Natural killer cell (primary cell): Measurements from ENCODE around the gene RAX2. TPM values are rescaled to one million over a fixed set of nuclear protein-coding genes. Genes with fewer than 3 reads are reported as not detected.

Experiments
- ATAC-seq, 3 donors: fragments of 150-1000 bp in 2 of 3; fragments of 200-7000 bp in 1 of 3; cut with Tn5 transposase; 1 replicate in 1 of 3; 2 replicates in 2 of 3; pipeline ENCODE4 v1.10.0; 2021; ENCODE audit warnings: mild to moderate bottlenecking in 2 of 3, moderate library complexity in 2 of 3
- DNase-seq, 2 donors: peaks; one replicate each; pipeline versions ENCODE4 v3.0.0 to v3.0.0-alpha.2; 2013 to 2021; ENCODE audit warnings: mixed read lengths in 1 of 2
- H3K27ac ChIP-seq: one replicate; pipeline ENCODE4 v1.5.1; 2013; ENCODE audit warnings: mild to moderate bottlenecking, low read length
- H3K27me3 ChIP-seq: one replicate; pipeline ENCODE4 v1.6.1; 2013; ENCODE audit warnings: low read length; ENCODE audit not compliant: control insufficient read depth, insufficient read depth
- H3K36me3 ChIP-seq: one replicate; pipeline ENCODE4 v1.6.1; 2013; ENCODE audit warnings: low read length; ENCODE audit not compliant: control insufficient read depth, insufficient read depth
- H3K4me1 ChIP-seq: one replicate; pipeline ENCODE4 v1.6.1; 2013; ENCODE audit warnings: low read length; ENCODE audit not compliant: control insufficient read depth, insufficient read depth
- H3K4me3 ChIP-seq: one replicate; pipeline ENCODE4 v1.5.1; 2013; ENCODE audit warnings: low read length
- H3K9me3 ChIP-seq: one replicate; pipeline ENCODE4 v1.6.1; 2013; ENCODE audit warnings: low read length; ENCODE audit not compliant: control insufficient read depth, insufficient read depth
- H3K27ac Mint-ChIP-seq, 2 donors: one replicate each; pipeline ENCODE4 v1.8.0; 2022; ENCODE audit warnings: mild to moderate bottlenecking in 2 of 2, mixed read lengths in 2 of 2, moderate library complexity in 1 of 2
- H3K27me3 Mint-ChIP-seq, 2 donors: one replicate each; pipeline ENCODE4 v1.8.0; 2022; ENCODE audit warnings: low read depth in 2 of 2, mixed read lengths in 2 of 2
- H3K36me3 Mint-ChIP-seq: one replicate; pipeline ENCODE4 v1.8.0; 2022; ENCODE audit warnings: mixed read lengths
- H3K4me1 Mint-ChIP-seq, 2 donors: one replicate each; pipeline ENCODE4 v1.8.0; 2022; ENCODE audit warnings: mixed read lengths in 2 of 2
- H3K4me3 Mint-ChIP-seq: one replicate; pipeline ENCODE4 v1.8.0; 2022; ENCODE audit warnings: mild to moderate bottlenecking, moderate library complexity, mixed read lengths
- H3K9me3 Mint-ChIP-seq, 2 donors: one replicate each; pipeline ENCODE4 v1.8.0; 2022; ENCODE audit warnings: mixed read lengths in 2 of 2
- CTCF ChIP-seq: fragments of 200-600 bp; IDR thresholded peaks from one replicate; pipeline ENCODE4 v1.8.0; 2022; ENCODE audit warnings: antibody characterized with exemption
- WGBS: methylation state at CpG from one replicate; pipeline ENCODE4 v1.1.7; 2013; ENCODE audit warnings: missing lambda C conversion rate; ENCODE audit not compliant: insufficient coverage; 5-methylcytosine and 5-hydroxymethylcytosine counted together
- intact Hi-C: fragments of 100-400 bp; cut with micrococcal nuclease; formaldehyde crosslinking; loops from one replicate; pipeline ENCODE4 v1.14.2; 2022
- total RNA-seq, 4 donors: library from RNA; stranded (reverse); fragments of 120-200 nt in 1 of 4; gene quantifications; one replicate each; pipeline versions ENCODE4 v1.2.3 to v1.2.4, GENCODE V29; 2013 to 2022

RAX2 gene
- not detected for total RNA-seq
- total RNA-seq (2013): not detected

- no peaks in the 10 kb centered on the region for H3K27me3 Mint-ChIP-seq
- Histone ChIP-seq H3K27me3 (no peaks in the 10 kb centered on the region), H3K4me3 (no peak within 1 kb of the TSS), H3K36me3 (peaks cover 18% of the 10 kb centered on the region), H3K27ac (no peak within 1 kb of the TSS), H3K9me3 (no peaks in the 10 kb centered on the region), H3K4me1 (peaks cover 5% of the 10 kb centered on the region)
- ATAC-seq (no peak), DNase-seq (no peak)
- peaks cover 0 to 25% of the 10 kb centered on the region in 2 donors for H3K4me1 Mint-ChIP-seq
- H3K4me3 Mint-ChIP-seq: no peak within 1 kb of the TSS
- no peak within 1 kb of the TSS for H3K27ac Mint-ChIP-seq
- H3K9me3 Mint-ChIP-seq: no peaks in the 10 kb centered on the region
- H3K36me3 Mint-ChIP-seq: no peaks in the 10 kb centered on the region
- no peak for TF ChIP-seq CTCF
- intact Hi-C loops: no loop called here
- WGBS: 78% methylated on average over 22 of the region's 23 CpGs
Measured at GRCh38 chr19:3771906-3772455, at the start of gene RAX2. Gene RAX2 (minus strand): TSS chr19:3772228. CDS start chr19:3771742, 486 bp downstream.

- peak overlapping the region in 1 of 2 donors; percentile 86 for H3K27ac Mint-ChIP-seq
- Histone ChIP-seq H3K27ac (no peak overlapping the region), H3K4me1 (peaks cover 33% of the 10 kb centered on the region), H3K9me3 (no peaks in the 10 kb centered on the region), H3K4me3 (no peak overlapping the region), H3K27me3 (no peaks in the 10 kb centered on the region), H3K36me3 (no peaks in the 10 kb centered on the region)
- TF ChIP-seq CTCF: no peak
- intact Hi-C loops: loop anchor here (1.0 to 5.0 kb wide), 2 partner anchors 34 to 99 kb away; no protein-coding TSS in a partner anchor
- peaks cover 10 to 34% of the 10 kb centered on the region in 2 donors for H3K4me1 Mint-ChIP-seq
- DNase-seq (no peak), ATAC-seq (no peak)
- no peaks in the 10 kb centered on the region for H3K9me3 Mint-ChIP-seq
- no peaks in the 10 kb centered on the region for H3K27me3 Mint-ChIP-seq
- no peak overlapping the region for H3K4me3 Mint-ChIP-seq
- WGBS: 95% methylated on average over 23 of the region's 23 CpGs
- H3K36me3 Mint-ChIP-seq: no peaks in the 10 kb centered on the region
Measured at GRCh38 chr19:3821156-3821555, 49.1 kb upstream of the RAX2 start.

- DNase-seq: no peak
- intact Hi-C loops: loop anchor here (5.0 kb wide), 1 partner anchor 98 kb away; no protein-coding TSS in a partner anchor
- H3K36me3 Mint-ChIP-seq: no peaks in the 10 kb centered on the region
- 92% methylated on average over 19 of the region's 19 CpGs for WGBS
- no peak overlapping the region for H3K4me3 ChIP-seq
- no peaks in the 10 kb centered on the region for H3K27me3 Mint-ChIP-seq
- H3K27me3 ChIP-seq: no peaks in the 10 kb centered on the region
- H3K4me1 Mint-ChIP-seq: peaks cover 12 to 34% of the 10 kb centered on the region in 2 donors
- no peaks in the 10 kb centered on the region for H3K9me3 ChIP-seq
- no peak for TF ChIP-seq CTCF
- peaks cover 36% of the 10 kb centered on the region for H3K4me1 ChIP-seq
- H3K27ac ChIP-seq: no peak overlapping the region
- no peaks in the 10 kb centered on the region for H3K9me3 Mint-ChIP-seq
- no peaks in the 10 kb centered on the region for H3K36me3 ChIP-seq
- no peak for ATAC-seq
- H3K4me3 Mint-ChIP-seq: no peak overlapping the region
- H3K27ac Mint-ChIP-seq: peak overlapping the region in 1 of 2 donors; percentile 22
Measured at GRCh38 chr19:3819989-3820388, 48.0 kb upstream of the RAX2 start.

- peaks cover 47% of the 10 kb centered on the region for H3K4me1 ChIP-seq
- Mint-ChIP-seq H3K27ac (no peak overlapping the region), H3K4me1 (peaks cover 23 to 45% of the 10 kb centered on the region in 2 donors)
Measured at GRCh38 chr19:3818918-3819317, 46.9 kb upstream of the RAX2 start.

More at GRCh38 chr19:3818918-3819317, 46.9 kb upstream of the RAX2 start:
- H3K27me3 ChIP-seq: no peaks in the 10 kb centered on the region
- H3K4me3 ChIP-seq: no peak overlapping the region
- 81% methylated on average over 31 of the region's 31 CpGs for WGBS
- H3K9me3 ChIP-seq: no peaks in the 10 kb centered on the region
- Mint-ChIP-seq H3K4me3 (no peak overlapping the region), H3K36me3 (no peaks in the 10 kb centered on the region), H3K9me3 (no peaks in the 10 kb centered on the region), H3K27me3 (no peaks in the 10 kb centered on the region)
- H3K36me3 ChIP-seq: no peaks in the 10 kb centered on the region
- ATAC-seq (no peak), DNase-seq (no peak)
- TF ChIP-seq CTCF: no peak
- no peak overlapping the region for H3K27ac ChIP-seq
- intact Hi-C loops: no loop called here
